Measurements from ENCODE around the gene CSN1S1. TPM values are rescaled to one million over a fixed set of nuclear protein-coding genes. Genes with fewer than 3 reads are reported as not detected.
"Not testable (repeated sequence)": the region's sequence is repeated elsewhere in the genome, so short reads cannot be mapped to it uniquely, and the experiment has no call there.

Gene CSN1S1
- total and polyA plus RNA-seq, 7 donors, result 0.20 TPM; not detected in 6

DNA sequence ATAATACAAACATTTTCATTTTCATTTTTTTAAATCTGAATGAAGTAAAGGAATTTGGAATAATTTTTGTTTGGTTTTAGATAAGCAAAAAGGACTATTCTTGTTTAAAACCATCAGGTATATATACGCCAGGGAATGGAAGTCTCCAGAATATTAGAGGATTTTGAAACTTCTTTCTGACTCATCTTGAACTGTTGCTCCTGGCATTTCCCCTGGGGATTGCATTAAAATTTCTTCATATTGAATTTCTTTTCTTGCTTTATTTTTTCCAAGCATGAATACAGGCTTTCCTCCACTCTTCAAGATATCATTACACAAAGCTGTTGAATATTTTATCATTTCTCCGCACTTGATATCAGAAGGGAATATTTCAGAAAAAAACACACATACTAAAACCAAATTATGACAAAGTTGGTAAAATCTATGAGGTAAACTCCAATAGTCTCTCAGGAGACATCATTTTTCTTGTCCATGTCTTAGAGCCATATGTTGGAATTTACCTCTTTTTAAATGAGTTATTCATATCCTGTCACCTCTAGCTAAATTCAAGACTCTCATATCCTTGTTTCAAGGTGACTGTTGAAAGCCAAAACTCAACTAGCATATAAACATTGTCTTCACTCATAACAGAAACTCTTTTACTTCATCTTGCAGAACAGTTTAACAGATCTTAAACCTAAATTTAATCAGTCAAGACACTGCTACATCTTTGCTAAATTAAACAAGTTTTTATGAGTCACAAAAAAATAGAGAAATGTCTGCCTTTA, 20.7 kb upstream of the CSN1S1 start:
- intact Hi-C loops (cut with DNase I), result no loop called here
- TF ChIP-seq, protein P1, sequence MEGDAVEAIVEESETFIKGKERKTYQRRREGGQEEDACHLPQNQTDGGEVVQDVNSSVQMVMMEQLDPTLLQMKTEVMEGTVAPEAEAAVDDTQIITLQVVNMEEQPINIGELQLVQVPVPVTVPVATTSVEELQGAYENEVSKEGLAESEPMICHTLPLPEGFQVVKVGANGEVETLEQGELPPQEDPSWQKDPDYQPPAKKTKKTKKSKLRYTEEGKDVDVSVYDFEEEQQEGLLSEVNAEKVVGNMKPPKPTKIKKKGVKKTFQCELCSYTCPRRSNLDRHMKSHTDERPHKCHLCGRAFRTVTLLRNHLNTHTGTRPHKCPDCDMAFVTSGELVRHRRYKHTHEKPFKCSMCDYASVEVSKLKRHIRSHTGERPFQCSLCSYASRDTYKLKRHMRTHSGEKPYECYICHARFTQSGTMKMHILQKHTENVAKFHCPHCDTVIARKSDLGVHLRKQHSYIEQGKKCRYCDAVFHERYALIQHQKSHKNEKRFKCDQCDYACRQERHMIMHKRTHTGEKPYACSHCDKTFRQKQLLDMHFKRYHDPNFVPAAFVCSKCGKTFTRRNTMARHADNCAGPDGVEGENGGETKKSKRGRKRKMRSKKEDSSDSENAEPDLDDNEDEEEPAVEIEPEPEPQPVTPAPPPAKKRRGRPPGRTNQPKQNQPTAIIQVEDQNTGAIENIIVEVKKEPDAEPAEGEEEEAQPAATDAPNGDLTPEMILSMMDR (IDR thresholded peaks at IDR 0.05), result no peak
- TF ChIP-seq POLR2A (IDR thresholded peaks at IDR 0.05) (no peak), POLR2AphosphoS5 (IDR thresholded peaks at IDR 0.05) (no peak), EP300 (IDR thresholded peaks at IDR 0.05) (no peak)
- H3K27ac ChIP-seq, result no peak overlapping the region
- H3K4me1 ChIP-seq, result no peaks in the 10 kb centered on the region
- DNase-seq, result no peak
- no peaks in the 10 kb centered on the region for H3K36me3 ChIP-seq
- no peaks in the 10 kb centered on the region for H3K9me3 ChIP-seq
- no peak overlapping the region for H3K4me3 ChIP-seq
- 86 to 93% methylated on average over 2 of the region's 2 CpGs for WGBS, 2 donors
- no peaks in the 10 kb centered on the region for H3K27me3 ChIP-seq

DNA sequence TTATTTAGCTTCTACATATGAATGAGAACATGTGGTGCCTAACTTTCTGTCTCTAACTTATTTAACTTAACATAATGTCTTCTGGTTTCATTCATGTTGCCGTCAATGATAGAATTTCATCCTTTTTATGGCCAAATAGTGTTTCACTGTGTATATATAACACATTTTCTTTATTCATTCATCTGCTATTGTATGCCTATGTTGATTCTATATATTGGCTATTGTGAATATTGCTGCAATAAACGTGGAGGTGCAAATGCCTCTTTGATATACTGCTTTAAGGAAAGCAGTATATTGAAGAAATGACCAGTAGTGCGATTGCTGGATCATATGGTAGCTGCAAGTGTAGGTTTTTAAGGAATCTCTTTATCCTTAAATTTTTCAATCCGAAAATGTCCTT, 10.0 kb upstream of the CSN1S1 start:
- Histone ChIP-seq H3K9me3 (no peaks in the 10 kb centered on the region), H3K4me1 (no peaks in the 10 kb centered on the region), H3K27ac (no peak overlapping the region), H3K36me3 (no peaks in the 10 kb centered on the region), H3K27me3 (no peaks in the 10 kb centered on the region), H3K4me3 (no peak overlapping the region)
- WGBS, 2 donors, result 14 to 34% methylated on average over 4 of the region's 4 CpGs
- DNase-seq, result no peak
- TF ChIP-seq EP300 (IDR thresholded peaks at IDR 0.05), result no peak
- TF ChIP-seq POLR2A (IDR thresholded peaks at IDR 0.05), result no peak
- intact Hi-C loops (cut with DNase I), result no loop called here

DNA sequence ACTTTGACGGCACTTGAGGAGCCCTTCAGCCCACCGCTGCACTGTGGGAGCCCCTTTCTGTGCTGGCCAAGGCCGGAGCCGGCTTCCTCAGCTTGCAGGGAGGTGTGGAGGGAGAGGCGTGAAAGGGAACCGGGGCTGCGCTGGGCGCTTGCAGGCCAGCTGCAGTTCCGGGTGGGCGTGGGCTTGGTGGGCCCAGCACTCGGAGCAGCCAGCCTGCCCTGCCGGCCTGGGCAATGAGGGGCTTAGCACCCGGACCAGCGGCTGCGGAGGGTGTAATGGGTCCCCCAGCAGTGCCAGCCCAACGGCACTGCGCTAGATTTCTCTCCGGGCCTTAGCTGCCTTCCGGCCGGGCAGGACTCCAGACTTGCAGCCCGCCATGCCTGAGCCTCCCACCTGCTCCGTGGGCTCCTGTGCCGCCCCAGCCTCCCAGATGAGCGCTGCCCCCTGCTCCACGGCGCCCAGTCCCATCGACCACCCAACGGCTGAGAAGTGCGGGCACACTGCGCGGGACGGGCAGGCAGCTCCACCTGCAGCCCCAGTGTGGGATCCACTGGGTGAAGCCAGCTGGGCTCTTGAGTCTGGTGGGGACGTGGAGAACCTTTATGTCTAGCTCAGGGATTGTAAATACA, 7.0 kb upstream of the CSN1S1 start:
- H3K27ac ChIP-seq; DNase-seq; H3K36me3 ChIP-seq; H3K9me3 ChIP-seq; H3K27me3 ChIP-seq; H3K4me3 ChIP-seq; H3K4me1 ChIP-seq; intact Hi-C loops (cut with DNase I): not testable (repeated sequence)
- WGBS, 2 donors, result 93 to 96% methylated on average over 33 of the region's 33 CpGs

DNA sequence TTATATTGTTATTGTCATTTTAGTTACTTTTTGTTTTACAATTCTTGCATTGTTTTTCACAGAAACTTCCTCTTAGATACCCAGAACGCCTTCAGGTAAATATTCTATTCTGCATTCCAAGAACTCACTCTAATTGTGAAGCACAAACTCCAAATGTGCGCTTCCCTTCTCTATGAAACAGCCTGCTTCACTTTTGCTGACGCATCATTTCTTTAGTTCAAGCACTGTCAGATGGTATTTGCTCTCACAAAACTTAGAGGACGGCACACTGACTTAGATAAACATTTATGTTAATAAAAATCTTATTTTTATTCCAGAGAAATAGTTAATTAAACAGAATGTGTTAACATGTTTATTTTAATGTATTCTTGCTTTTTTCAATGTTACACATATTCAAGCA, 3.3 kb downstream of the CSN1S1 start:
- H3K4me1 ChIP-seq, result no peaks in the 10 kb centered on the region
- 65 to 71% methylated on average over 4 of the region's 4 CpGs for WGBS, 2 donors
- no peak for DNase-seq
- intact Hi-C loops (cut with DNase I), result no loop called here
- no peak overlapping the region for H3K27ac ChIP-seq
- no peak overlapping the region for H3K4me3 ChIP-seq
- H3K9me3 ChIP-seq, result no peaks in the 10 kb centered on the region
- H3K27me3 ChIP-seq, result no peaks in the 10 kb centered on the region
- H3K36me3 ChIP-seq, result no peaks in the 10 kb centered on the region
- TF ChIP-seq POLR2A (IDR thresholded peaks at IDR 0.05), result no peak
- TF ChIP-seq POLR2AphosphoS5 (IDR thresholded peaks at IDR 0.05), result no peak
- no peak for TF ChIP-seq EP300 (IDR thresholded peaks at IDR 0.05)
- TF ChIP-seq, protein P1 (IDR thresholded peaks at IDR 0.05), result no peak

DNA sequence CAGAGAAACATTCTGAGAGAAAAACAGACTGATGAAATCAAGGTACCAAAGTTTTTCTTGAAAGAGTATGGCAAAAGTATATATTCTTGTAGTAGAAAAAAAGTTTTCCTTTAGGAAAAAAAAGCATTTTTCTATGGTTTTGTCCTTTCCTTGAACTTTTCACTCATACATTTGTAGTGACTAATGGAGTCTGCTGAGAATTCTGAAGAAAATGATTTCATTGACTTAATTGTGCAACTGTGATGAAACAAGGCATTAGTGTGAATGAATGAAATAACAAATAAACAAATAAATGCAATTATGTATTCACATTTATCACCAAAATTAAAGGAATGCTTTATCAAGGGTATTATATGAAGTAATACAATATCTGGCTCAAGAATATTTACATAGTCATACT, 5.7 kb downstream of the CSN1S1 start:
- no peak for TF ChIP-seq POLR2A (IDR thresholded peaks at IDR 0.05)
- TF ChIP-seq EP300 (IDR thresholded peaks at IDR 0.05), result no peak
- no peak for TF ChIP-seq POLR2AphosphoS5 (IDR thresholded peaks at IDR 0.05)
- TF ChIP-seq, protein P1 (IDR thresholded peaks at IDR 0.05), result no peak
- Histone ChIP-seq H3K9me3 (no peaks in the 10 kb centered on the region), H3K27me3 (no peaks in the 10 kb centered on the region), H3K4me3 (no peak overlapping the region), H3K36me3 (no peaks in the 10 kb centered on the region), H3K4me1 (no peaks in the 10 kb centered on the region), H3K27ac (no peak overlapping the region)
- no peak for DNase-seq
- intact Hi-C loops (cut with DNase I), result no loop called here

Data from sigmoid colon (tissue), 7 donors.